Thyroid gland (tissue), 4 donors: ENCODE data around the gene ALOX12.

Experiments used
- CTCF ChIP-seq, 6 experiments: fragments of 200-600 bp in 3 of 6; fragments of 450-650 bp in 3 of 6; sonication (generic) in 3 of 6; IDR thresholded peaks; one replicate each; pipeline ENCODE4 v1.5.1; 2016 to 2019; ENCODE audit warnings: antibody characterized with exemption in 6 of 6, mild to moderate bottlenecking in 2 of 6, inconsistent platforms in 1 of 6, moderate library complexity in 1 of 6
- POLR2A ChIP-seq, 2 donors: fragments of 450-650 bp; IDR thresholded peaks; one replicate each; pipeline ENCODE4 v1.6.1; 2017; ENCODE audit warnings: antibody characterized with exemption in 2 of 2, mild to moderate bottlenecking in 2 of 2, moderate library complexity in 1 of 2

GRCh38 chr17:6947745-6948144, 48.1 kb upstream of the ALOX12 start:
- TF ChIP-seq CTCF (IDR thresholded peaks at IDR 0.05), result no peak
- TF ChIP-seq POLR2A (IDR thresholded peaks at IDR 0.05), result no peak
